ENCODE results near the gene ZNF592.
"Not testable (repeated sequence)": the region's sequence is repeated elsewhere in the genome, so short reads cannot be mapped to it uniquely, and the experiment has no call there.

ZNF592 gene

GRCh38 chr15:84741121-84741520 lies 7.3 kb upstream of the ZNF592 start:
- Histone ChIP-seq H3K9me3 (ENCODE audit: control insufficient read depth, low read length) (no peaks in the 10 kb centered on the region), H3K4me1 (ENCODE audit: control insufficient read depth, insufficient read depth, low read length, poor library complexity, severe bottlenecking) (peaks cover 3% of the 10 kb centered on the region), H3K4me3 (ENCODE audit: insufficient read depth, low read depth, low read length, poor library complexity, severe bottlenecking) (no peak overlapping the region), H3K27me3 (replicated peaks; ENCODE audit: control insufficient read depth, insufficient read depth, low read length, poor library complexity, severe bottlenecking) (no peaks in the 10 kb centered on the region), H3K27ac (ENCODE audit: insufficient read depth, low read length, poor library complexity, severe bottlenecking) (no peak overlapping the region), H3K36me3 (ENCODE audit: control insufficient read depth, insufficient read depth, low read length) (no peaks in the 10 kb centered on the region)
- no peak for DNase-seq

GRCh38 chr15:84747416-84748273 lies 747 bp upstream of the ZNF592 start:
- Histone ChIP-seq H3K36me3 (ENCODE audit: control insufficient read depth, insufficient read depth, low read length) (no peaks in the 10 kb centered on the region), H3K27me3 (replicated peaks; ENCODE audit: control insufficient read depth, insufficient read depth, low read length, poor library complexity, severe bottlenecking) (no peaks in the 10 kb centered on the region), H3K4me1 (ENCODE audit: control insufficient read depth, insufficient read depth, low read length, poor library complexity, severe bottlenecking) (peaks cover 21% of the 10 kb centered on the region), H3K9me3 (ENCODE audit: control insufficient read depth, low read length) (no peaks in the 10 kb centered on the region), H3K4me3 (ENCODE audit: insufficient read depth, low read depth, low read length, poor library complexity, severe bottlenecking) (peak overlapping the region; percentile 74), H3K27ac (ENCODE audit: insufficient read depth, low read length, poor library complexity, severe bottlenecking) (peak overlapping the region; percentile 95)
- peak; percentile 60 to 67 (median 63) for DNase-seq

GRCh38 chr15:84749111-84749991 lies 959 bp downstream of the ZNF592 start:
- no peaks in the 10 kb centered on the region for H3K36me3 ChIP-seq (ENCODE audit: control insufficient read depth, insufficient read depth, low read length)
- no peaks in the 10 kb centered on the region for H3K27me3 ChIP-seq (replicated peaks; ENCODE audit: control insufficient read depth, insufficient read depth, low read length, poor library complexity, severe bottlenecking)
- peaks cover 21% of the 10 kb centered on the region for H3K4me1 ChIP-seq (ENCODE audit: control insufficient read depth, insufficient read depth, low read length, poor library complexity, severe bottlenecking)
- DNase-seq, result peak; percentile 11 to 24 (median 20)
- H3K27ac ChIP-seq (ENCODE audit: insufficient read depth, low read length, poor library complexity, severe bottlenecking), result peak overlapping the region; percentile 64
- H3K4me3 ChIP-seq (ENCODE audit: insufficient read depth, low read depth, low read length, poor library complexity, severe bottlenecking), result peak overlapping the region; percentile 77
- no peaks in the 10 kb centered on the region for H3K9me3 ChIP-seq (ENCODE audit: control insufficient read depth, low read length)

GRCh38 chr15:84750583-84751092 lies 2.2 kb downstream of the ZNF592 start:
- no peaks in the 10 kb centered on the region for H3K36me3 ChIP-seq (ENCODE audit: control insufficient read depth, insufficient read depth, low read length)
- H3K9me3 ChIP-seq (ENCODE audit: control insufficient read depth, low read length), result no peaks in the 10 kb centered on the region
- H3K27ac ChIP-seq (ENCODE audit: insufficient read depth, low read length, poor library complexity, severe bottlenecking), result no peak overlapping the region
- no peak for DNase-seq
- peaks cover 27% of the 10 kb centered on the region for H3K4me1 ChIP-seq (ENCODE audit: control insufficient read depth, insufficient read depth, low read length, poor library complexity, severe bottlenecking)
- no peaks in the 10 kb centered on the region for H3K27me3 ChIP-seq (replicated peaks; ENCODE audit: control insufficient read depth, insufficient read depth, low read length, poor library complexity, severe bottlenecking)
- no peak overlapping the region for H3K4me3 ChIP-seq (ENCODE audit: insufficient read depth, low read depth, low read length, poor library complexity, severe bottlenecking)

GRCh38 chr15:84751721-84752120 lies 3.3 kb downstream of the ZNF592 start:
- H3K4me1 ChIP-seq (ENCODE audit: control insufficient read depth, insufficient read depth, low read length, poor library complexity, severe bottlenecking), result peaks cover 24% of the 10 kb centered on the region
- DNase-seq; H3K27ac ChIP-seq (ENCODE audit: insufficient read depth, low read length, poor library complexity, severe bottlenecking); H3K27me3 ChIP-seq (replicated peaks; ENCODE audit: control insufficient read depth, insufficient read depth, low read length, poor library complexity, severe bottlenecking); H3K4me3 ChIP-seq (ENCODE audit: insufficient read depth, low read depth, low read length, poor library complexity, severe bottlenecking); H3K9me3 ChIP-seq (ENCODE audit: control insufficient read depth, low read length); H3K36me3 ChIP-seq (ENCODE audit: control insufficient read depth, insufficient read depth, low read length): not testable (repeated sequence)

GRCh38 chr15:84752195-84752594 lies 3.8 kb downstream of the ZNF592 start:
- Histone ChIP-seq H3K4me3 (ENCODE audit: insufficient read depth, low read depth, low read length, poor library complexity, severe bottlenecking) (no peak overlapping the region), H3K4me1 (ENCODE audit: control insufficient read depth, insufficient read depth, low read length, poor library complexity, severe bottlenecking) (peaks cover 23% of the 10 kb centered on the region), H3K9me3 (ENCODE audit: control insufficient read depth, low read length) (no peaks in the 10 kb centered on the region), H3K27me3 (replicated peaks; ENCODE audit: control insufficient read depth, insufficient read depth, low read length, poor library complexity, severe bottlenecking) (no peaks in the 10 kb centered on the region), H3K36me3 (ENCODE audit: control insufficient read depth, insufficient read depth, low read length) (no peaks in the 10 kb centered on the region), H3K27ac (ENCODE audit: insufficient read depth, low read length, poor library complexity, severe bottlenecking) (no peak overlapping the region)
- no peak for DNase-seq

- Histone ChIP-seq H3K27me3 (replicated peaks; ENCODE audit: control insufficient read depth, insufficient read depth, low read length, poor library complexity, severe bottlenecking) (no peaks in the 10 kb centered on the region), H3K9me3 (ENCODE audit: control insufficient read depth, low read length) (no peaks in the 10 kb centered on the region), H3K4me1 (ENCODE audit: control insufficient read depth, insufficient read depth, low read length, poor library complexity, severe bottlenecking) (peaks cover 18% of the 10 kb centered on the region), H3K4me3 (ENCODE audit: insufficient read depth, low read depth, low read length, poor library complexity, severe bottlenecking) (no peak overlapping the region), H3K27ac (ENCODE audit: insufficient read depth, low read length, poor library complexity, severe bottlenecking) (no peak overlapping the region), H3K36me3 (ENCODE audit: control insufficient read depth, insufficient read depth, low read length) (no peaks in the 10 kb centered on the region)
- no peak for DNase-seq
Observed at GRCh38 chr15:84752700-84753099, 4.3 kb downstream of the ZNF592 start.

- H3K27ac ChIP-seq (ENCODE audit: insufficient read depth, low read length, poor library complexity, severe bottlenecking); H3K36me3 ChIP-seq (ENCODE audit: control insufficient read depth, insufficient read depth, low read length); DNase-seq; H3K9me3 ChIP-seq (ENCODE audit: control insufficient read depth, low read length); H3K4me3 ChIP-seq (ENCODE audit: insufficient read depth, low read depth, low read length, poor library complexity, severe bottlenecking); H3K27me3 ChIP-seq (replicated peaks; ENCODE audit: control insufficient read depth, insufficient read depth, low read length, poor library complexity, severe bottlenecking): not testable (repeated sequence)
- peaks cover 27% of the 10 kb centered on the region for H3K4me1 ChIP-seq (ENCODE audit: control insufficient read depth, insufficient read depth, low read length, poor library complexity, severe bottlenecking)
Observed at GRCh38 chr15:84754889-84755288, 6.5 kb downstream of the ZNF592 start.

GRCh38 chr15:84755736-84756527 lies 7.5 kb downstream of the ZNF592 start:
- no peaks in the 10 kb centered on the region for H3K27me3 ChIP-seq (replicated peaks; ENCODE audit: control insufficient read depth, insufficient read depth, low read length, poor library complexity, severe bottlenecking)
- H3K4me1 ChIP-seq (ENCODE audit: control insufficient read depth, insufficient read depth, low read length, poor library complexity, severe bottlenecking), result peaks cover 32% of the 10 kb centered on the region
- H3K9me3 ChIP-seq (ENCODE audit: control insufficient read depth, low read length), result no peaks in the 10 kb centered on the region
- H3K27ac ChIP-seq (ENCODE audit: insufficient read depth, low read length, poor library complexity, severe bottlenecking), result no peak overlapping the region
- H3K4me3 ChIP-seq (ENCODE audit: insufficient read depth, low read depth, low read length, poor library complexity, severe bottlenecking), result no peak overlapping the region
- DNase-seq, result no peak
- no peaks in the 10 kb centered on the region for H3K36me3 ChIP-seq (ENCODE audit: control insufficient read depth, insufficient read depth, low read length)
